HCT116 (cell line): ENCODE data around the gene TP53. TPM values are rescaled to one million over a fixed set of nuclear protein-coding genes. Genes with fewer than 3 reads are reported as not detected.

Experiments used
- ATAC-seq: fragments of 200-7000 bp; cut with Tn5 transposase; 2 replicates; pipeline ENCODE4 v1.9.1; 2020; ENCODE audit warnings: mild to moderate bottlenecking, moderate library complexity
- BruUV-seq: library from RNA; stranded (reverse); fragments of 400-500 nt; replicated peaks from 2 replicates; lab custom pipeline; 2021; lab: Mats Ljungman, UMichigan
- CTCF ChIA-PET: fragments of 300-600 bp; sonication (Branson Sonifier 250); formaldehyde crosslinking; loops from one replicate; lab custom pipeline; 2021; ENCODE audit warnings: antibody characterized with exemption; lab: Charles Lee
- POLR2A ChIA-PET: fragments of 300-600, 350-600 bp; sonication (Branson Sonifier 250); formaldehyde crosslinking; loops from one replicate; lab custom pipeline; 2021; ENCODE audit warnings: antibody characterized with exemption; lab: Charles Lee
- RAD21 ChIA-PET, 2 experiments: fragments of 300-600 bp; sonication (Branson Sonifier 250); formaldehyde crosslinking; loops; one replicate each; lab custom pipeline; 2023; ENCODE audit warnings: low total read pairs in 2 of 2; ENCODE audit not compliant: uncharacterized antibody in 2 of 2, unreplicated experiment in 2 of 2, low non-redundant PET in 1 of 2; lab: Charles Lee
- DNase-seq: peaks from one replicate; pipeline ENCODE4 v3.0.0-alpha.2; 2010; ENCODE audit warnings: low read depth, low spot score
- H2AFZ ChIP-seq: fragments of 200-600 bp; shearing (Covaris generic), sonication (generic); 2 replicates; pipeline ENCODE4 v1.6.1; 2017; ENCODE audit warnings: low read depth, mixed run types, mixed read lengths, antibody characterized with exemption, low read length; ENCODE audit not compliant: poor library complexity, severe bottlenecking
- H3K27ac ChIP-seq: 2 replicates; pipeline ENCODE4 v1.5.1; 2012; ENCODE audit warnings: low read depth, low read length
- H3K27me3 ChIP-seq: fragments of 200-600 bp; sonication (generic); 2 replicates; pipeline ENCODE4 v1.6.1; 2016; ENCODE audit warnings: mixed run types, low read length, mixed read lengths; ENCODE audit not compliant: insufficient read depth
- H3K36me3 ChIP-seq, 2 experiments: fragments of 200-500 bp in 1 of 2; fragments of 200-600 bp in 1 of 2; sonication (Bioruptor generic) in 1 of 2; sonication (generic) in 1 of 2; 2 replicates each; pipeline versions ENCODE4 v1.5.1 to v1.6.1; 2014 to 2016; ENCODE audit warnings: low read length in 2 of 2, inconsistent platforms in 1 of 2, mixed read lengths in 1 of 2, mixed run types in 1 of 2; ENCODE audit not compliant: insufficient read depth in 2 of 2, control insufficient read depth in 1 of 2
- H3K4me1 ChIP-seq, 2 experiments: fragments of 200-600 bp in 1 of 2; sonication (generic) in 1 of 2; 2 replicates each; pipeline versions ENCODE4 v1.5.1 to v1.6.1; 2012 to 2017; ENCODE audit warnings: low read length in 2 of 2, inconsistent platforms in 1 of 2, mild to moderate bottlenecking in 1 of 2, mixed read lengths in 1 of 2, mixed run types in 1 of 2, moderate library complexity in 1 of 2; ENCODE audit not compliant: insufficient read depth in 2 of 2, control insufficient read depth in 1 of 2
- H3K4me2 ChIP-seq: fragments of 200-600 bp; sonication (generic); 2 replicates; pipeline ENCODE4 v1.6.1; 2017; ENCODE audit warnings: mixed run types, low read length, mixed read lengths
- H3K4me3 ChIP-seq, 2 experiments: fragments of 200-600 bp in 1 of 2; sonication (generic) in 1 of 2; replicated peaks in 1 of 2; 2 replicates each; pipeline ENCODE4 v1.5.1; 2011 to 2016; ENCODE audit warnings: low read length in 2 of 2, control low read depth in 1 of 2, low read depth in 1 of 2, mild to moderate bottlenecking in 1 of 2, mixed read lengths in 1 of 2, mixed run types in 1 of 2
- H3K79me2 ChIP-seq: fragments of 200-600 bp; sonication (generic); 2 replicates; pipeline ENCODE4 v1.6.1; 2017; ENCODE audit warnings: mild to moderate bottlenecking, mixed run types, low read length, moderate library complexity, mixed read lengths; ENCODE audit not compliant: insufficient read depth
- H3K9ac ChIP-seq: fragments of 200-600 bp; sonication (generic); 2 replicates; pipeline ENCODE4 v1.6.1; 2016; ENCODE audit warnings: low read length, mixed read lengths
- H3K9me2 ChIP-seq: fragments of 200-600 bp; sonication (generic), shearing (Covaris generic); 2 replicates; pipeline ENCODE4 v1.6.1; 2017; ENCODE audit warnings: mixed run types, mild to moderate bottlenecking, moderate library complexity; ENCODE audit not compliant: insufficient read depth
- H3K9me3 ChIP-seq, 2 experiments: fragments of 200-500 bp in 1 of 2; fragments of 200-600 bp in 1 of 2; sonication (Bioruptor generic) in 1 of 2; sonication (generic) in 1 of 2; 2 replicates each; pipeline ENCODE4 v1.6.1; 2014 to 2017; ENCODE audit warnings: low read length in 2 of 2, mixed read lengths in 2 of 2, inconsistent platforms in 1 of 2, low read depth in 1 of 2, mild to moderate bottlenecking in 1 of 2, mixed run types in 1 of 2, moderate library complexity in 1 of 2; ENCODE audit not compliant: control insufficient read depth in 1 of 2, insufficient read depth in 1 of 2
- H4K20me1 ChIP-seq: fragments of 200-600 bp; sonication (generic), shearing (Covaris generic); 2 replicates; pipeline ENCODE4 v1.6.1; 2017; ENCODE audit warnings: mixed run types, mild to moderate bottlenecking, moderate library complexity; ENCODE audit not compliant: insufficient read depth
- FOSL1 ChIP-seq: IDR thresholded peaks from 2 replicates; pipeline ENCODE4 v1.6.1; 2012; ENCODE audit warnings: low read depth
- JUND ChIP-seq: IDR thresholded peaks from 2 replicates; pipeline ENCODE4 v1.6.1; 2012
- MAX ChIP-seq: IDR thresholded peaks from 2 replicates; pipeline ENCODE4 v1.6.1; 2012
- POLR2AphosphoS5 ChIP-seq: IDR thresholded peaks from 2 replicates; pipeline ENCODE4 v1.6.1; 2011; ENCODE audit warnings: mild to moderate bottlenecking, low read depth, low read length, moderate library complexity
- SIN3A ChIP-seq: IDR thresholded peaks from 2 replicates; pipeline ENCODE4 v1.6.1; 2012; ENCODE audit warnings: low read depth
- SRF ChIP-seq: IDR thresholded peaks from 2 replicates; pipeline ENCODE4 v1.6.1; 2012; ENCODE audit warnings: low read depth
- TCF7L2 ChIP-seq: IDR thresholded peaks from 2 replicates; pipeline ENCODE4 v1.7.0; 2011; ENCODE audit warnings: borderline replicate concordance, inconsistent platforms; ENCODE audit not compliant: insufficient read depth, insufficient read length; ENCODE audit errors: extremely low read depth
- YY1 ChIP-seq: IDR thresholded peaks from 2 replicates; pipeline ENCODE4 v1.6.1; 2011; ENCODE audit warnings: low read length, low read depth, moderate library complexity, mild to moderate bottlenecking; ENCODE audit not compliant: insufficient replicate concordance; ENCODE audit errors: extremely low read depth
- ZBTB33 ChIP-seq: IDR thresholded peaks from 2 replicates; pipeline ENCODE4 v1.6.1; 2011; ENCODE audit warnings: mild to moderate bottlenecking, low read length, moderate library complexity; ENCODE audit not compliant: insufficient replicate concordance; ENCODE audit errors: extremely low read depth
- ZFX ChIP-seq: fragments of 450-650 bp; IDR thresholded peaks from 2 replicates; pipeline ENCODE4 v1.6.1; 2017
- intact Hi-C: fragments of 100-400 bp; cut with micrococcal nuclease; formaldehyde crosslinking; loops from 2 replicates; pipeline ENCODE4 v1.10.0; 2022
- total RNA-seq: library from RNA; stranded (reverse); gene quantifications from one replicate; pipeline ENCODE4 v1.2.1, GENCODE V29; 2021; ENCODE audit not compliant: unreplicated experiment
- TF ChIP-seq, protein P1 (sequence below): IDR thresholded peaks from 2 replicates; pipeline ENCODE4 v1.6.1; 2012; ENCODE audit warnings: low read depth

The TP53 gene
- total RNA-seq, 1 experiment from 2014 or later, result 110 TPM

DNA sequence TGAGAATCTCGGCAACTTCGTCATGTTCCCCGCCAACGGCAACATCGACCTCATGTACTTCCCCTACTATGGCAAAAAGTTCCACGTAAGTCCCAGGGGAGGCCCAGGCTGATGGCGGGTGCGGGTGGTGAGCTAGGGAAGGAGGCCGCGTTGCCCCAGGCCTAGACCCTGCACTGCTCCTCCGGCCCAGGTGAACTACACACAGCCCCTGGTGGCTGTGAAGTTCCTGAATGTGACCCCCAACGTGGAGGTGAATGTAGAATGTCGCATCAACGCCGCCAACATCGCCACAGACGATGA is 31.8 kb downstream of the TP53 start:
- BruUV-seq, result no TSS peak

DNA sequence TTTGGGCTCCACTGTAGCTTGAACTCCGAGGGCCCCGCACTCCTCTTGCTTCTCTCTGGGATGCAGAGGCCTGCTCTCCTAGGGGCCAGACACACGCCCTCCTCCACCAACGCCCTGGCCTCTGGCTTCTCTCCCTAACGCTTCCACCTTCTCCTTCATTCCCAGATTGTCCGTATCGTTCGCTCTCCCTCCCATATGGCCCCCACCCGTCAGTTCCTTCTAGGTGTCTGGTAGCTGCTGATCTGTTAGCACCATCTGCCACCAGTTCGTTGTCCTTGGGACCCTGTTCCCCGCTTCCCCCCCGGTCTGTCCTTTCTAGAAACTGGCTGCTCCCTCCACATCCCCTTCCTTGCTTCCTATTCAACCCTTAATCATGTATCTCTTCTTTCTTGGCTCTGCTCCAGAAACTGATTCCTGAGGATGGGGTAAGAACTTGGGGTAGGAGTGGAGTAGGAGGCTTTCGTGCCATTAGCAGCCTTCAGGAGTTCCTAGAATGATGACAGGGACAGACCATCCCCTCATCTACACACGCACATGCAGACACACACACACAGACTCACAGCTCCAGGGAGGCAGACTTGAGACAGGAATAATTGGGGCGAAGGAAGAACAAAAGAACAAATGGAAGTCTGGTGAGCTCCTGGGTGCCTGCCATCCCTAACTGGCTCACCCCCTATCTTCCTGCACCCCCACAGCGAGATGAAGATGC is 32.3 kb downstream of the TP53 start:
- peaks cover 7% of the 10 kb centered on the region in 2 experiments; a peak in 3 of 4 replicates for H3K4me1 ChIP-seq
- BruUV-seq, result no TSS peak
- H3K79me2 ChIP-seq, result no peaks in the 10 kb centered on the region
- no peaks in the 10 kb centered on the region for H4K20me1 ChIP-seq
- H3K4me3 ChIP-seq, result no peak overlapping the region
- no peak overlapping the region for H3K9ac ChIP-seq
- intact Hi-C loops, result no loop called here
- H3K36me3 ChIP-seq, result no peaks in the 10 kb centered on the region
- H3K4me2 ChIP-seq, result no peak overlapping the region
- DNase-seq (no peak), ATAC-seq (no peak)
- ChIA-PET RAD21 (no interaction called here), POLR2A (interaction anchor here (0.5 kb wide), 1 partner anchor 251 kb away, joined by 3 read pairs; the partner anchor contains the start of gene TMEM256), CTCF (no interaction called here)
- H3K9me3 ChIP-seq, result no peaks in the 10 kb centered on the region
- no peak overlapping the region for H2AFZ ChIP-seq
- no peaks in the 10 kb centered on the region for H3K9me2 ChIP-seq
- no peak overlapping the region for H3K27ac ChIP-seq
- no peaks in the 10 kb centered on the region; the same call in 1 of the 2 replicates for H3K27me3 ChIP-seq
- TF ChIP-seq JUND, result no peak
- no peak for TF ChIP-seq SIN3A
- TF ChIP-seq TCF7L2, result no peak
- no peak for TF ChIP-seq SRF
- no peak for TF ChIP-seq FOSL1
- TF ChIP-seq, protein P1, sequence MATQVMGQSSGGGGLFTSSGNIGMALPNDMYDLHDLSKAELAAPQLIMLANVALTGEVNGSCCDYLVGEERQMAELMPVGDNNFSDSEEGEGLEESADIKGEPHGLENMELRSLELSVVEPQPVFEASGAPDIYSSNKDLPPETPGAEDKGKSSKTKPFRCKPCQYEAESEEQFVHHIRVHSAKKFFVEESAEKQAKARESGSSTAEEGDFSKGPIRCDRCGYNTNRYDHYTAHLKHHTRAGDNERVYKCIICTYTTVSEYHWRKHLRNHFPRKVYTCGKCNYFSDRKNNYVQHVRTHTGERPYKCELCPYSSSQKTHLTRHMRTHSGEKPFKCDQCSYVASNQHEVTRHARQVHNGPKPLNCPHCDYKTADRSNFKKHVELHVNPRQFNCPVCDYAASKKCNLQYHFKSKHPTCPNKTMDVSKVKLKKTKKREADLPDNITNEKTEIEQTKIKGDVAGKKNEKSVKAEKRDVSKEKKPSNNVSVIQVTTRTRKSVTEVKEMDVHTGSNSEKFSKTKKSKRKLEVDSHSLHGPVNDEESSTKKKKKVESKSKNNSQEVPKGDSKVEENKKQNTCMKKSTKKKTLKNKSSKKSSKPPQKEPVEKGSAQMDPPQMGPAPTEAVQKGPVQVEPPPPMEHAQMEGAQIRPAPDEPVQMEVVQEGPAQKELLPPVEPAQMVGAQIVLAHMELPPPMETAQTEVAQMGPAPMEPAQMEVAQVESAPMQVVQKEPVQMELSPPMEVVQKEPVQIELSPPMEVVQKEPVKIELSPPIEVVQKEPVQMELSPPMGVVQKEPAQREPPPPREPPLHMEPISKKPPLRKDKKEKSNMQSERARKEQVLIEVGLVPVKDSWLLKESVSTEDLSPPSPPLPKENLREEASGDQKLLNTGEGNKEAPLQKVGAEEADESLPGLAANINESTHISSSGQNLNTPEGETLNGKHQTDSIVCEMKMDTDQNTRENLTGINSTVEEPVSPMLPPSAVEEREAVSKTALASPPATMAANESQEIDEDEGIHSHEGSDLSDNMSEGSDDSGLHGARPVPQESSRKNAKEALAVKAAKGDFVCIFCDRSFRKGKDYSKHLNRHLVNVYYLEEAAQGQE, result no peak
- no peak for TF ChIP-seq POLR2AphosphoS5
- no peak for TF ChIP-seq MAX
- no peak for TF ChIP-seq YY1
- TF ChIP-seq ZFX, result no peak
- no peak for TF ChIP-seq ZBTB33

More for the DNA sequence above, 31.8 kb downstream of the TP53 start:
- H3K4me1 ChIP-seq, result peaks cover 7% of the 10 kb centered on the region in 2 experiments; a peak in 3 of 4 replicates
- no peaks in the 10 kb centered on the region for H3K9me3 ChIP-seq
- no peak overlapping the region for H3K4me3 ChIP-seq
- intact Hi-C loops, result no loop called here
- no peak overlapping the region for H2AFZ ChIP-seq
- H3K9me2 ChIP-seq, result no peaks in the 10 kb centered on the region
- CTCF ChIA-PET, result no interaction called here
- no peak for DNase-seq
- no peak overlapping the region for H3K4me2 ChIP-seq
- no peak for TF ChIP-seq YY1
- no peak overlapping the region for H3K27ac ChIP-seq
- H3K27me3 ChIP-seq, result no peaks in the 10 kb centered on the region; the same call in 1 of the 2 replicates
- RAD21 ChIA-PET, result no interaction called here
- H3K9ac ChIP-seq, result no peak overlapping the region
- no peaks in the 10 kb centered on the region for H3K36me3 ChIP-seq
- no peaks in the 10 kb centered on the region for H3K79me2 ChIP-seq
- no peak for ATAC-seq
- POLR2A ChIA-PET, result interaction anchor here (0.5 to 0.6 kb wide), 2 partner anchors 25 to 252 kb away, joined by 3 to 6 read pairs; partner anchors contain the start of gene TMEM256
- no peaks in the 10 kb centered on the region for H4K20me1 ChIP-seq
